Tibial nerve (tissue), 3 donors: ENCODE results near the gene CDKL2.

Experiments used
- POLR2A ChIP-seq, 2 donors: fragments of 450-650 bp; IDR thresholded peaks; one replicate each; pipeline ENCODE4 v1.6.1; 2017; ENCODE audit warnings: antibody characterized with exemption in 2 of 2, mild to moderate bottlenecking in 2 of 2, moderate library complexity in 2 of 2
- TF ChIP-seq, protein P1 (sequence below), 5 experiments: fragments of 200-600 bp in 3 of 5; fragments of 450-650 bp in 2 of 5; sonication (generic) in 3 of 5; IDR thresholded peaks; one replicate each; pipeline ENCODE4 v1.5.1; 2016 to 2019; ENCODE audit warnings: antibody characterized with exemption in 5 of 5, mild to moderate bottlenecking in 3 of 5, moderate library complexity in 2 of 5

DNA sequence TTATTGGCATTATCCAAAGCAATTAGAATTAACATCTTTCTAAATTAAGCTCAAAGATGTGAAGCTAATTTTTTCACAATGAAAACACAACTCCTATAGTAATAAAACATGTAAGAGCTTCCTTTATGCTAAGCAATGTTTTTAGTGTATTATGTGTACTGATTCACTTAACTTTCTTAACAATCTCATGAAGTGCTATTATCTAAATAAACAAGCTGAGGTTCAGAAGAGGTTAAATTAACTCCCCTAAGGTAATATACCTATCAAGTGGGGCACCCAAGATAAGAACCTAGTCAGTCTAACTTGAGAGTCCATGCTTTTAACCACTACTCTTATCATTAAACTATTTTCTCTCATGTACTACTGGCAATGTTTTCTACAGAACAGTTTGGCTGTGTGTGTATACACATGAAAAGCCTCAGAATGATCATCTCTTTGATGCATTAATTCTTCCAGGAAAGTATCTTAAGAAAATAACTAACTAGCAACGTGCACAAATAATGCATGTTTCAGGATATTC lies 29.2 kb upstream of the CDKL2 start:
- TF ChIP-seq, protein P1, sequence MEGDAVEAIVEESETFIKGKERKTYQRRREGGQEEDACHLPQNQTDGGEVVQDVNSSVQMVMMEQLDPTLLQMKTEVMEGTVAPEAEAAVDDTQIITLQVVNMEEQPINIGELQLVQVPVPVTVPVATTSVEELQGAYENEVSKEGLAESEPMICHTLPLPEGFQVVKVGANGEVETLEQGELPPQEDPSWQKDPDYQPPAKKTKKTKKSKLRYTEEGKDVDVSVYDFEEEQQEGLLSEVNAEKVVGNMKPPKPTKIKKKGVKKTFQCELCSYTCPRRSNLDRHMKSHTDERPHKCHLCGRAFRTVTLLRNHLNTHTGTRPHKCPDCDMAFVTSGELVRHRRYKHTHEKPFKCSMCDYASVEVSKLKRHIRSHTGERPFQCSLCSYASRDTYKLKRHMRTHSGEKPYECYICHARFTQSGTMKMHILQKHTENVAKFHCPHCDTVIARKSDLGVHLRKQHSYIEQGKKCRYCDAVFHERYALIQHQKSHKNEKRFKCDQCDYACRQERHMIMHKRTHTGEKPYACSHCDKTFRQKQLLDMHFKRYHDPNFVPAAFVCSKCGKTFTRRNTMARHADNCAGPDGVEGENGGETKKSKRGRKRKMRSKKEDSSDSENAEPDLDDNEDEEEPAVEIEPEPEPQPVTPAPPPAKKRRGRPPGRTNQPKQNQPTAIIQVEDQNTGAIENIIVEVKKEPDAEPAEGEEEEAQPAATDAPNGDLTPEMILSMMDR (IDR thresholded peaks at IDR 0.05), result no peak
- no peak for TF ChIP-seq POLR2A (IDR thresholded peaks at IDR 0.05)
